ENCODE results near the gene CDT1.
"Not testable (repeated sequence)": the region's sequence is repeated elsewhere in the genome, so short reads cannot be mapped to it uniquely, and the experiment has no call there.

The CDT1 gene

GRCh38 chr16:88782454-88783390 is 20.9 kb upstream of the CDT1 start:
- intact Hi-C loops (cut with DNase I) = loop anchor here (10.0 kb wide), 1 partner anchor 218 kb away; no protein-coding TSS in a partner anchor

GRCh38 chr16:88783391-88784073 is 20.1 kb upstream of the CDT1 start:
- DNase-seq = peak in 7 of 10 donors; percentile 46 to 84 (median 57)
- intact Hi-C loops (cut with DNase I) = loop anchor here (10.0 kb wide), 1 partner anchor 219 kb away; no protein-coding TSS in a partner anchor

More at GRCh38 chr16:88782454-88783390, 20.9 kb upstream of the CDT1 start:
- DNase-seq = peak in 1 of 10 donors; percentile 51

- peak in 1 of 10 donors; percentile 54 for DNase-seq
- intact Hi-C loops (cut with DNase I) = loop anchor here (10.0 kb wide), 1 partner anchor 219 kb away; no protein-coding TSS in a partner anchor
Observed at GRCh38 chr16:88784074-88784855, 19.3 kb upstream of the CDT1 start.

GRCh38 chr16:88784856-88785105 is 18.8 kb upstream of the CDT1 start:
- intact Hi-C loops (cut with DNase I) = loop anchor here (1.0 to 10.0 kb wide), 2 partner anchors 47 to 220 kb away; no protein-coding TSS in a partner anchor
- DNase-seq = no peak

GRCh38 chr16:88785106-88785924 is 18.3 kb upstream of the CDT1 start, which contains the start of gene PIEZO1:
TSS of gene PIEZO1 (minus strand) at chr16:88785220. CDS start at chr16:88784964, 256 bp downstream.
- DNase-seq = peak in 8 of 10 donors; percentile 53 to 94 (median 66)
- intact Hi-C loops (cut with DNase I) = loop anchor here (1.0 to 10.0 kb wide), 2 partner anchors 48 to 221 kb away; no protein-coding TSS in a partner anchor

- no peak for DNase-seq
- intact Hi-C loops (cut with DNase I) = loop anchor here (10.0 kb wide), 1 partner anchor 223 kb away; no protein-coding TSS in a partner anchor
Observed at GRCh38 chr16:88787579-88788314, 15.8 kb upstream of the CDT1 start.

- intact Hi-C loops (cut with DNase I) = loop anchor here (10.0 kb wide), 1 partner anchor 224 kb away; no protein-coding TSS in a partner anchor
- not testable (repeated sequence) for DNase-seq
Observed at GRCh38 chr16:88788749-88789148, 14.8 kb upstream of the CDT1 start.

- DNase-seq = no peak
- intact Hi-C loops (cut with DNase I) = loop anchor here (10.0 kb wide), 1 partner anchor 225 kb away; no protein-coding TSS in a partner anchor
Observed at GRCh38 chr16:88789594-88789993, 14.0 kb upstream of the CDT1 start.

- intact Hi-C loops (cut with DNase I) = no loop called here
Observed at GRCh38 chr16:88790312-88791211, 13.0 kb upstream of the CDT1 start.

GRCh38 chr16:88792078-88792550 is 11.5 kb upstream of the CDT1 start:
- intact Hi-C loops (cut with DNase I) = no loop called here
- DNase-seq = no peak

More at GRCh38 chr16:88790312-88791211, 13.0 kb upstream of the CDT1 start:
- DNase-seq = no peak

GRCh38 chr16:88792668-88793250 is 10.8 kb upstream of the CDT1 start:
- intact Hi-C loops (cut with DNase I) = loop anchor here (1.0 kb wide), 1 partner anchor 20 kb away; no protein-coding TSS in a partner anchor
- no peak for DNase-seq

- DNase-seq = no peak
- intact Hi-C loops (cut with DNase I) = loop anchor here (1.0 kb wide), 1 partner anchor 21 kb away; no protein-coding TSS in a partner anchor
Observed at GRCh38 chr16:88793251-88793954, 10.2 kb upstream of the CDT1 start.

- intact Hi-C loops (cut with DNase I) = no loop called here
- no peak for DNase-seq
Observed at GRCh38 chr16:88796278-88796677, 7.3 kb upstream of the CDT1 start.

- intact Hi-C loops (cut with DNase I) = no loop called here
Observed at GRCh38 chr16:88798073-88798472, 5.5 kb upstream of the CDT1 start.

GRCh38 chr16:88798772-88799455 is 4.7 kb upstream of the CDT1 start:
- intact Hi-C loops (cut with DNase I) = no loop called here
- DNase-seq = no peak

More at GRCh38 chr16:88798073-88798472, 5.5 kb upstream of the CDT1 start:
- no peak for DNase-seq

Data from posterior cingulate gyrus (tissue), 11 donors.